HepG2 (cell line): ENCODE results near the gene RAB8A. TPM values are rescaled to one million over a fixed set of nuclear protein-coding genes. Genes with fewer than 3 reads are reported as not detected.
A peak's percentile ranks its signal among the peaks of the same experiment; 100 is the strongest.

Experiments
- CENPT ChIP-seq: sonication (generic); formaldehyde crosslinking; IDR thresholded peaks from 2 replicates; pipeline ENCODE4 v1.8.0; 2022; ENCODE audit warnings: low read depth, mild to moderate bottlenecking, moderate library complexity, missing genetic modification reagents
- FOSL1 ChIP-seq: sonication (generic); formaldehyde crosslinking; IDR thresholded peaks from 2 replicates; pipeline ENCODE4 v1.9.0; 2021; ENCODE audit warnings: missing genetic modification reagents, borderline replicate concordance
- MAX ChIP-seq: IDR thresholded peaks from 2 replicates; pipeline ENCODE4 v1.6.1; 2012; ENCODE audit warnings: inconsistent platforms
- NFYC ChIP-seq: IDR thresholded peaks from 2 replicates; pipeline ENCODE4 v1.6.1; 2016; ENCODE audit warnings: missing genetic modification reagents, missing compliant biosample characterization
- PATZ1 ChIP-seq: sonication (generic); formaldehyde crosslinking; IDR thresholded peaks from 2 replicates; pipeline ENCODE4 v1.4.0; 2020; ENCODE audit warnings: missing genetic modification reagents
- REXO4 ChIP-seq: sonication (generic); formaldehyde crosslinking; IDR thresholded peaks from 2 replicates; pipeline ENCODE4 v1.8.0; 2022; ENCODE audit warnings: missing genetic modification reagents, mild to moderate bottlenecking, borderline replicate concordance
- SMARCC2 ChIP-seq: fragments of 450-650 bp; IDR thresholded peaks from 2 replicates; pipeline ENCODE4 v1.6.1; 2017; ENCODE audit warnings: antibody characterized with exemption, mild to moderate bottlenecking
- SP1 ChIP-seq, 2 experiments: fragments of 450-650 bp in 1 of 2; sonication (generic) in 1 of 2; formaldehyde crosslinking in 1 of 2; IDR thresholded peaks; 2 replicates each; pipeline versions ENCODE4 v1.4.0 to v1.6.1; 2016 to 2020; ENCODE audit warnings: missing genetic modification reagents in 1 of 2
- SP2 ChIP-seq: sonication (generic); formaldehyde crosslinking; IDR thresholded peaks from 2 replicates; pipeline ENCODE4 v1.5.1; 2020; ENCODE audit warnings: mild to moderate bottlenecking, missing genetic modification reagents
- TOE1 ChIP-seq: sonication (generic); formaldehyde crosslinking; IDR thresholded peaks from 2 replicates; pipeline ENCODE4 v1.4.0; 2020; ENCODE audit warnings: mild to moderate bottlenecking, missing genetic modification reagents
- TRIM24 ChIP-seq: sonication (generic); formaldehyde crosslinking; IDR thresholded peaks from 2 replicates; pipeline ENCODE4 v1.8.0; 2022; ENCODE audit warnings: mild to moderate bottlenecking, missing genetic modification reagents
- ZBTB43 ChIP-seq: sonication (generic); formaldehyde crosslinking; conservative IDR thresholded peaks from 2 replicates; pipeline ENCODE4 v1.4.0; 2020; ENCODE audit warnings: missing genetic modification reagents
- ZMYM3 ChIP-seq: sonication (generic); formaldehyde crosslinking; IDR thresholded peaks from 2 replicates; pipeline ENCODE4 v1.5.1; 2020; ENCODE audit warnings: mild to moderate bottlenecking, missing genetic modification reagents
- ZNF136 ChIP-seq: sonication (generic); formaldehyde crosslinking; IDR thresholded peaks from 2 replicates; pipeline ENCODE4 v1.8.1; 2022; ENCODE audit warnings: low read depth, mild to moderate bottlenecking, moderate library complexity, missing genetic modification reagents
- ZNF282 ChIP-seq: fragments of 450-650 bp; IDR thresholded peaks from 2 replicates; pipeline ENCODE4 v1.6.1; 2018; ENCODE audit not compliant: partially characterized antibody
- ZNF510 ChIP-seq: sonication (generic); formaldehyde crosslinking; IDR thresholded peaks from 2 replicates; pipeline ENCODE4 v1.4.0; 2020; ENCODE audit warnings: low read depth, mild to moderate bottlenecking, missing genetic modification reagents
- polyA plus RNA-seq, 8 experiments: library from polyadenylated mRNA; depleted of rRNA in 3 of 8; stranded (reverse) in 7 of 8; unstranded in 1 of 8; fragments of >200 nt; fragmentation: Illumina TruSeq in 4 of 8; extraction: Trizol in 4 of 8; gene quantifications; 2 replicates each; pipeline versions ENCODE4 v1.2.1 to v1.2.3, GENCODE V29; 2011 to 2016; ENCODE audit warnings: low read depth in 4 of 8, missing spikeins in 1 of 8, mixed read lengths in 1 of 8; ENCODE audit not compliant: insufficient read depth in 1 of 8
- total RNA-seq, 5 experiments: library from RNA; depleted of rRNA; stranded (reverse); fragments of >200 nt; fragmentation: Illumina TruSeq; extraction: Trizol; gene quantifications; 2 replicates each; pipeline ENCODE4 v1.2.3, GENCODE V29; 2016; ENCODE audit warnings: low read depth in 1 of 5
- TF ChIP-seq, protein P1 (sequence below): sonication (generic); formaldehyde crosslinking; IDR thresholded peaks from 2 replicates; pipeline ENCODE4 v1.5.0; 2020; ENCODE audit warnings: missing genetic modification reagents, mild to moderate bottlenecking, borderline replicate concordance
- TF ChIP-seq, protein P2 (sequence below): sonication (generic); formaldehyde crosslinking; IDR thresholded peaks from 2 replicates; pipeline ENCODE4 v1.9.0; 2022; ENCODE audit warnings: missing genetic modification reagents, mild to moderate bottlenecking, borderline replicate concordance
- TF ChIP-seq, protein P3 (sequence below), 2 experiments: sonication (generic) in 1 of 2; formaldehyde crosslinking in 1 of 2; IDR thresholded peaks; 2 replicates each; pipeline versions ENCODE4 v1.4.0 to v1.6.1; 2018 to 2020; ENCODE audit warnings: missing genetic modification reagents in 2 of 2, borderline replicate concordance in 1 of 2, low read depth in 1 of 2, mild to moderate bottlenecking in 1 of 2, missing biosample characterization in 1 of 2

The RAB8A gene
- total and polyA plus RNA-seq, 2 of the 13 experiments (the other 11 are each of a cell fraction or from before 2014, with no cell fraction given) = 36.7 to 45.0 TPM

DNA sequence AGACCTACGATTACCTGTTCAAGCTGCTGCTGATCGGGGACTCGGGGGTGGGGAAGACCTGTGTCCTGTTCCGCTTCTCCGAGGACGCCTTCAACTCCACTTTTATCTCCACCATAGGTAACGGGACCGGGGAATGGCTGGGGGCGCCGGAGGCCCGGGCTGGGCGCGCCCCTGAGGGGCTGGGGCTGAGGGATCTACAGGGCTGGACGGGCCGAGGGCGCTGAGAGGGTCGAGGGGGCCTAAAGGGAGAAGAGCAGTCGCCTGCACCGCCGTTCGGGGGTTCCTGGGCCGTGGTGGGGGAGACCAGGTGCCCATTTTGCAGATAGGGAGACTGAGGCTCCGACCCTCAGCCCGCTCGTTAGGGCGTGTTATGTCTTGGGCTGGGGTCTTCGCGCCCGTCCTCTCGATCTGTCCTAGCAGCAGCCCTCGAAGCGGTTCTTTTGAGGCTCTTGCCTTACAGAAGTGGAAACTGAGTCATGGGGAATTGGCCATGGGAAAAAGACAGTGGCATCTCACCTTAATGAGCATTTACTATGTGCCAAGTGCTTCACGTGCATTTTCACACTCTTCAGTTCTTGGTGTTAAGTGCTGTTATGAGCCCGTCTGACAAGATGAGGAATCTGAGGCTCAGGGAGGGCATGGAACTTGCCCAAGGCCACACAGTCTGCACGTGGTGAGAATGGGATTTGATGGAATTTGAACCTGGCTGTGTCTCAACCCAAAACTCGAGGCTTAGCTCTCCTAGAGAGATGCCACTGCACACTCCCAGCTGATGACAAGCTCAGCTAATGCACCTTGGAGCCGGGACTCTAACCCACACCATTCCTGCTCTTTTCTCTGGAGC lies 442 bp downstream of the RAB8A start (continued):
- TF ChIP-seq NFYC (CRISPR knock-in tag) = no peak
- TF ChIP-seq, protein P1, sequence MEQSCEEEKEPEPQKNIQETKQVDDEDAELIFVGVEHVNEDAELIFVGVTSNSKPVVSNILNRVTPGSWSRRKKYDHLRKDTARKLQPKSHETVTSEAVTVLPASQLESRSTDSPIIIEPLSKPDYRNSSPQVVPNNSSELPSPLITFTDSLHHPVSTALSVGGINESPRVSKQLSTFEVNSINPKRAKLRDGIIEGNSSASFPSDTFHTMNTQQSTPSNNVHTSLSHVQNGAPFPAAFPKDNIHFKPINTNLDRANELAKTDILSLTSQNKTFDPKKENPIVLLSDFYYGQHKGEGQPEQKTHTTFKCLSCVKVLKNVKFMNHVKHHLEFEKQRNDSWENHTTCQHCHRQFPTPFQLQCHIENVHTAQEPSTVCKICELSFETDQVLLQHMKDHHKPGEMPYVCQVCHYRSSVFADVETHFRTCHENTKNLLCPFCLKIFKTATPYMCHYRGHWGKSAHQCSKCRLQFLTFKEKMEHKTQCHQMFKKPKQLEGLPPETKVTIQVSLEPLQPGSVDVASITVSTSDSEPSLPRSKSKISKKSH = 0 out of 2 replicates have a peak, but pooled peaks have one; percentile 43
- 0 out of 2 replicates have a peak, but pooled peaks have one; percentile 8 for TF ChIP-seq FOSL1
- TF ChIP-seq ZNF136 = no peak
- TF ChIP-seq, protein P2, sequence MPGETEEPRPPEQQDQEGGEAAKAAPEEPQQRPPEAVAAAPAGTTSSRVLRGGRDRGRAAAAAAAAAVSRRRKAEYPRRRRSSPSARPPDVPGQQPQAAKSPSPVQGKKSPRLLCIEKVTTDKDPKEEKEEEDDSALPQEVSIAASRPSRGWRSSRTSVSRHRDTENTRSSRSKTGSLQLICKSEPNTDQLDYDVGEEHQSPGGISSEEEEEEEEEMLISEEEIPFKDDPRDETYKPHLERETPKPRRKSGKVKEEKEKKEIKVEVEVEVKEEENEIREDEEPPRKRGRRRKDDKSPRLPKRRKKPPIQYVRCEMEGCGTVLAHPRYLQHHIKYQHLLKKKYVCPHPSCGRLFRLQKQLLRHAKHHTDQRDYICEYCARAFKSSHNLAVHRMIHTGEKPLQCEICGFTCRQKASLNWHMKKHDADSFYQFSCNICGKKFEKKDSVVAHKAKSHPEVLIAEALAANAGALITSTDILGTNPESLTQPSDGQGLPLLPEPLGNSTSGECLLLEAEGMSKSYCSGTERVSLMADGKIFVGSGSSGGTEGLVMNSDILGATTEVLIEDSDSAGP (CRISPR knock-in tag) = peak; percentile 6; the same call in 1 of the 2 replicates
- TF ChIP-seq TOE1 (CRISPR knock-in tag) = no peak
- no peak for TF ChIP-seq ZBTB43
- no peak for TF ChIP-seq CENPT (CRISPR knock-in tag)
- peak; percentile 72 for TF ChIP-seq SP2 (CRISPR knock-in tag)
- no peak for TF ChIP-seq PATZ1
- no peak for TF ChIP-seq SP1 (IDR thresholded peaks at IDR 0.05)
- no peak for TF ChIP-seq SP1 (CRISPR knock-in tag; IDR thresholded peaks at IDR 0.05)
- TF ChIP-seq MAX = 0 out of 2 replicates have a peak, but pooled peaks have one; percentile 38
- TF ChIP-seq REXO4 (CRISPR knock-in tag) = no peak
- peak; percentile 96 for TF ChIP-seq ZMYM3 (CRISPR knock-in tag)
- TF ChIP-seq ZNF510 (CRISPR knock-in tag) = no peak
- 0 out of 2 replicates have a peak, but pooled peaks have one; percentile 37 for TF ChIP-seq TRIM24 (CRISPR knock-in tag)
- TF ChIP-seq, protein P3, sequence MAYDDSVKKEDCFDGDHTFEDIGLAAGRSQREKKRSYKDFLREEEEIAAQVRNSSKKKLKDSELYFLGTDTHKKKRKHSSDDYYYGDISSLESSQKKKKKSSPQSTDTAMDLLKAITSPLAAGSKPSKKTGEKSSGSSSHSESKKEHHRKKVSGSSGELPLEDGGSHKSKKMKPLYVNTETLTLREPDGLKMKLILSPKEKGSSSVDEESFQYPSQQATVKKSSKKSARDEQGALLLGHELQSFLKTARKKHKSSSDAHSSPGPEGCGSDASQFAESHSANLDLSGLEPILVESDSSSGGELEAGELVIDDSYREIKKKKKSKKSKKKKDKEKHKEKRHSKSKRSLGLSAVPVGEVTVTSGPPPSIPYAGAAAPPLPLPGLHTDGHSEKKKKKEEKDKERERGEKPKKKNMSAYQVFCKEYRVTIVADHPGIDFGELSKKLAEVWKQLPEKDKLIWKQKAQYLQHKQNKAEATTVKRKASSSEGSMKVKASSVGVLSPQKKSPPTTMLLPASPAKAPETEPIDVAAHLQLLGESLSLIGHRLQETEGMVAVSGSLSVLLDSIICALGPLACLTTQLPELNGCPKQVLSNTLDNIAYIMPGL (CRISPR knock-in tag; IDR thresholded peaks at IDR 0.05; ENCODE audit: borderline replicate concordance in 1 of 2, low read depth in 1 of 2) = peak in 1 of 2 experiments; percentile 0; a peak in 1 of 4 replicates
- no peak for TF ChIP-seq ZNF282
- TF ChIP-seq SMARCC2 = no peak
